OCI-LY1 (cell line): ENCODE results near the gene R3HCC1L.

Experiments
- H2AFZ ChIP-seq: fragments of 200-600 bp; sonication (generic), shearing (Covaris generic); 2 replicates; pipeline ENCODE4 v1.6.0; 2014; ENCODE audit warnings: antibody characterized with exemption, mild to moderate bottlenecking, low read length
- H3F3A ChIP-seq: fragments of 200-600 bp; sonication (generic), shearing (Covaris generic); 2 replicates; pipeline ENCODE4 v1.6.0; 2014; ENCODE audit warnings: mild to moderate bottlenecking, antibody characterized with exemption, low read length, moderate library complexity; ENCODE audit not compliant: insufficient read depth
- H3K27ac ChIP-seq: fragments of 200-600 bp; sonication (generic); 2 replicates; pipeline ENCODE4 v1.5.1; 2014; ENCODE audit warnings: low read length, mixed run types, mild to moderate bottlenecking, low read depth; ENCODE audit not compliant: poor library complexity, severe bottlenecking
- H3K27me3 ChIP-seq: fragments of 200-600 bp; sonication (generic); 2 replicates; pipeline ENCODE4 v1.6.0; 2014; ENCODE audit warnings: antibody characterized with exemption, mild to moderate bottlenecking, low read length, moderate library complexity; ENCODE audit not compliant: insufficient read depth
- H3K36me3 ChIP-seq: fragments of 200-600 bp; sonication (generic); 2 replicates; pipeline ENCODE4 v1.6.1; 2014; ENCODE audit warnings: mild to moderate bottlenecking, antibody characterized with exemption, low read length, moderate library complexity, mixed read lengths; ENCODE audit not compliant: insufficient read depth
- H3K4me1 ChIP-seq: fragments of 200-600 bp; sonication (generic); 2 replicates; pipeline ENCODE4 v1.5.1; 2014; ENCODE audit warnings: mild to moderate bottlenecking, low read length, moderate library complexity; ENCODE audit not compliant: insufficient read depth, severe bottlenecking
- H3K4me2 ChIP-seq: fragments of 200-600 bp; sonication (generic), shearing (Covaris generic); 2 replicates; pipeline ENCODE4 v1.6.1; 2014; ENCODE audit warnings: low read length
- H3K4me3 ChIP-seq: fragments of 200-600 bp; sonication (generic); 2 replicates; pipeline ENCODE4 v1.5.1; 2014; ENCODE audit warnings: low read length, low read depth, mild to moderate bottlenecking, mixed read lengths; ENCODE audit not compliant: poor library complexity, severe bottlenecking
- H3K79me2 ChIP-seq: fragments of 200-600 bp; shearing (Covaris generic); 2 replicates; pipeline ENCODE4 v1.6.1; 2016; ENCODE audit warnings: mixed run types, low read length, mixed read lengths; ENCODE audit not compliant: insufficient read depth
- H3K9ac ChIP-seq: fragments of 200-600 bp; sonication (generic), shearing (Covaris generic); 2 replicates; pipeline ENCODE4 v1.6.1; 2014; ENCODE audit warnings: mild to moderate bottlenecking, low read length, mixed read lengths
- H3K9me2 ChIP-seq: fragments of 200-600 bp; sonication (generic), shearing (Covaris generic); 2 replicates; pipeline ENCODE4 v1.6.1; 2014; ENCODE audit warnings: low read depth, mild to moderate bottlenecking, low read length, mixed read lengths
- H3K9me3 ChIP-seq: fragments of 200-600 bp; shearing (Covaris generic); 2 replicates; pipeline ENCODE4 v1.6.1; 2014; ENCODE audit warnings: low read length, mixed read lengths
- H4K20me1 ChIP-seq: fragments of 200-600 bp; sonication (generic), shearing (Covaris generic); 2 replicates; pipeline ENCODE4 v1.6.0; 2016; ENCODE audit warnings: mild to moderate bottlenecking, low read length; ENCODE audit not compliant: insufficient read depth
- CTCF ChIP-seq: fragments of 200-600 bp; sonication (generic), shearing (Covaris generic); IDR thresholded peaks from 2 replicates; pipeline ENCODE4 v1.5.1; 2017; ENCODE audit warnings: mild to moderate bottlenecking, antibody characterized with exemption, low read length, moderate library complexity, mixed read lengths
- EZH2 ChIP-seq: fragments of 200-600 bp; sonication (generic), shearing (Covaris generic); IDR thresholded peaks from 2 replicates; pipeline ENCODE4 v1.8.0; 2017; ENCODE audit warnings: borderline replicate concordance, mixed run types, mild to moderate bottlenecking, antibody characterized with exemption, low read length, moderate library complexity, mixed read lengths

Gene R3HCC1L

DNA sequence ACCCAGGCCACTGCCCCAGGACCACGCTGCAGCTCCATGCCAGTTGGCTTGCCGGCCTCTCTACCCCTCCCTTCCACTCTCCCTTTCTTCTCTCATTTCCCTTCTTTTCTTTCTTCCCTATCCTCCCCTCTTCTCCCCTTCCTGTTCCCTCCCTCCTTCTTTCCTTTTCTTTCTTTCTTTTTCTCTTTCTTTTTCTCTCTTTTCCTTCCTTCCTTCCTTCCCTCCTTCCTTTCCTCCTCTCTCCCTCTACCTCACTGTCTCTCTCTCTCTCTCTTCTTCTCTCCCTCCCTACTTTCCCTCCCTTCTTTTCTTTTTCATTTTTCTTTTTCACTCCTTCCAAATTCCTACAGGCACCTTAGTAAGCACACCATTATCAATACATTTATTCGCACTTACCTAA is 30.3 kb upstream of the R3HCC1L start:
- TF ChIP-seq CTCF (no peak), EZH2 (no peak)
- H3F3A ChIP-seq, result no peaks in the 10 kb centered on the region

DNA sequence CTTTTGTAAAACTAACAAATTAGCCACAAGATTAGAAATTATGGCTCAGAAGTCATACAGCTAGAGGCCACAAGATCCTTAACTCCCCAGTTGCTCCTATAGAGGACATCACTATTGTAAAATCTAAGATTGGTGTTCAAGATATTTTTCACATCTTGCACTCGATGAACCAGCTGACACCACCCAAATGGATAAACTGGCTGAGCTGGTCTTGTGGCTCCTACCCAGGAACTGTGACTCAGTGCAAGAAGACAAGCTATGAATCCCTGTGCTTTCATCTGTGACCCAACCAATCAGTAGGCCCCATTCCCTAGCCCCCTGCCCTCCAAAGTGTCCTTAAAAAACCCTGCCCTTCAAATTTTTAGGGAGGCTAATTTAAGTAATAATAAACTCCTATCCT is 27.9 kb upstream of the R3HCC1L start:
- no peaks in the 10 kb centered on the region for H3K27me3 ChIP-seq
- H3K4me3 ChIP-seq, result no peak overlapping the region
- no peaks in the 10 kb centered on the region for H3K9me2 ChIP-seq
- no peaks in the 10 kb centered on the region for H3K36me3 ChIP-seq
- TF ChIP-seq CTCF (no peak), EZH2 (no peak)
- no peak overlapping the region for H2AFZ ChIP-seq
- H4K20me1 ChIP-seq, result no peaks in the 10 kb centered on the region
- H3K4me1 ChIP-seq, result no peaks in the 10 kb centered on the region
- H3K4me2 ChIP-seq, result no peak overlapping the region
- no peaks in the 10 kb centered on the region for H3F3A ChIP-seq
- no peaks in the 10 kb centered on the region for H3K9me3 ChIP-seq
- no peak overlapping the region for H3K27ac ChIP-seq
- no peak overlapping the region for H3K9ac ChIP-seq
- H3K79me2 ChIP-seq, result no peaks in the 10 kb centered on the region

More for the DNA sequence above, 30.3 kb upstream of the R3HCC1L start:
- Histone ChIP-seq H3K9ac (no peak overlapping the region), H3K79me2 (no peaks in the 10 kb centered on the region), H2AFZ (no peak overlapping the region), H3K27me3 (no peaks in the 10 kb centered on the region), H3K9me2 (no peaks in the 10 kb centered on the region), H4K20me1 (no peaks in the 10 kb centered on the region), H3K36me3 (no peaks in the 10 kb centered on the region), H3K4me1 (no peaks in the 10 kb centered on the region), H3K9me3 (no peaks in the 10 kb centered on the region), H3K27ac (no peak overlapping the region), H3K4me2 (no peak overlapping the region), H3K4me3 (no peak overlapping the region)

DNA sequence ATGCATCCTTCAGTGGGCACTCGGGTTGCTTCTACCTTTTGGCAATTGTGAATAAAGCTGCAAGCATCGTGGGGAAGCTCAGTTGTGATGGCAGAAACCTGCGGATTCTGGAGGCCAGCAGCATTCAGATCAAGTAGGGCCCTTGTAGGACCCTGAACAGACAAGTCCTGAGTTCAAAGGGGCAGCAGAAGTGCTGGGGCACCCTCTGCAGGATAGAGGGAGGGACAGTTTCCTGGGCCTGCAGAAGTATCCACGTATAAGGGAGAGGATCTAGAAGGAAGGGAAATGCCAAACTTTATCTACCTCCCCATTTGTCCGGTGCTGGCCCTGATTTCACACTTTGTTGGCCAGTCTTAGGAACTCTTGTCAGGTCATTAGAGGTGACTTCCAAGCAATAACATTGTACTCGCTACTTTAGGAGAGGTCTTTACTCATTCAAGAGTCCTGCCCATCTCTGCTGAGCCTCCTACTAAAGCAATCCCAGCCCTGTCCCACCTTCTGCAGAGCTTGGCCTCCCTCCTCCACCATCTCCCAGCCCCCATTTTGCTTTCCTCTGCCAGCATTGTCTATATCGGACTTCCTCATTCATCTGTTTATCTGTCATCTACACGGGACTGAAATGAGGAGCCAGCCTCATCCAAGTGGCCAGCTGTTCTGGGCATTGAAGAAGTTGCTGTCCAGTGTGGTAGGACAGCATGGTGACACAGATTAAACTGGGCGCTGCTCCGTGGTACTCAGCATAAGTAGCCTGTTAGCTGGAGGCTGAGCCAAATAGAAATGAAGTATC is 26.6 kb upstream of the R3HCC1L start:
- Histone ChIP-seq H3F3A (no peaks in the 10 kb centered on the region), H3K36me3 (no peaks in the 10 kb centered on the region), H3K27ac (no peak overlapping the region), H3K79me2 (no peaks in the 10 kb centered on the region), H2AFZ (no peak overlapping the region), H3K4me3 (no peak overlapping the region), H3K9me2 (no peaks in the 10 kb centered on the region), H4K20me1 (no peaks in the 10 kb centered on the region), H3K4me2 (no peak overlapping the region), H3K9ac (no peak overlapping the region), H3K4me1 (no peaks in the 10 kb centered on the region), H3K27me3 (no peaks in the 10 kb centered on the region), H3K9me3 (no peaks in the 10 kb centered on the region)
- TF ChIP-seq EZH2 (no peak), CTCF (no peak)
